MM.1S (cell line): ENCODE data around the gene SAMMSON.

Experiments used
- DNase-seq: peaks from one replicate; pipeline ENCODE4 v3.0.0-alpha.2; 2015
- H2AFZ ChIP-seq: fragments of 300-600 bp; sonication (generic); 2 replicates; pipeline ENCODE4 v1.6.0; 2016; ENCODE audit warnings: antibody characterized with exemption, low read length
- H3F3A ChIP-seq: fragments of 300-600 bp; sonication (generic); 2 replicates; pipeline ENCODE4 v1.6.1; 2016; ENCODE audit warnings: mild to moderate bottlenecking, antibody characterized with exemption, low read length, moderate library complexity, mixed read lengths; ENCODE audit not compliant: insufficient read depth
- H3K27ac ChIP-seq: fragments of 300-600 bp; sonication (generic); 2 replicates; pipeline ENCODE4 v1.5.1; 2016; ENCODE audit warnings: mild to moderate bottlenecking, low read length
- H3K27me3 ChIP-seq: fragments of 300-600 bp; sonication (generic); replicated peaks from 2 replicates; pipeline ENCODE4 v1.6.0; 2016; ENCODE audit warnings: low read length; ENCODE audit not compliant: insufficient read depth
- H3K36me3 ChIP-seq: fragments of 300-600 bp; sonication (generic); replicated peaks from 2 replicates; pipeline ENCODE4 v1.6.1; 2016; ENCODE audit warnings: mild to moderate bottlenecking, low read length, mixed read lengths; ENCODE audit not compliant: insufficient read depth
- H3K4me1 ChIP-seq: fragments of 300-600 bp; sonication (generic); 2 replicates; pipeline ENCODE4 v1.6.1; 2016; ENCODE audit warnings: low read length, mixed read lengths
- H3K4me2 ChIP-seq: fragments of 300-600 bp; sonication (generic); 2 replicates; pipeline ENCODE4 v1.6.0; 2016; ENCODE audit warnings: low read depth, low read length
- H3K4me3 ChIP-seq: fragments of 300-600 bp; sonication (generic); 2 replicates; pipeline ENCODE4 v1.5.1; 2016; ENCODE audit warnings: low read length, mixed read lengths
- H3K79me2 ChIP-seq: fragments of 300-600 bp; sonication (generic); 2 replicates; pipeline ENCODE4 v1.6.1; 2016; ENCODE audit warnings: mixed run types, low read length, mixed read lengths
- H3K9ac ChIP-seq: fragments of 300-600 bp; sonication (generic); 2 replicates; pipeline ENCODE4 v1.6.1; 2016; ENCODE audit warnings: low read length, mixed read lengths
- H3K9me2 ChIP-seq: fragments of 300-600 bp; sonication (generic); replicated peaks from 2 replicates; pipeline ENCODE4 v1.6.1; 2016; ENCODE audit warnings: mild to moderate bottlenecking, low read length, mixed read lengths; ENCODE audit not compliant: insufficient read depth
- H3K9me3 ChIP-seq: fragments of 300-600 bp; sonication (generic); replicated peaks from 2 replicates; pipeline ENCODE4 v1.6.1; 2016; ENCODE audit warnings: mild to moderate bottlenecking, low read length, mixed read lengths; ENCODE audit not compliant: insufficient read depth
- H4K20me1 ChIP-seq: fragments of 300-600 bp; sonication (generic); 2 replicates; pipeline ENCODE4 v1.6.1; 2016; ENCODE audit warnings: mild to moderate bottlenecking, low read length, moderate library complexity, mixed read lengths; ENCODE audit not compliant: insufficient read depth
- EZH2 ChIP-seq: fragments of 300-600 bp; sonication (generic); optimal IDR thresholded peaks from 2 replicates; pipeline ENCODE3; 2017; ENCODE audit warnings: low read depth, mild to moderate bottlenecking, antibody characterized with exemption, low read length, mixed read lengths
- EZH2phosphoT487 ChIP-seq: fragments of 300-600 bp; sonication (generic); IDR thresholded peaks from 2 replicates; pipeline ENCODE4 v1.6.1; 2018; ENCODE audit warnings: antibody characterized with exemption, low read length
- TF ChIP-seq, protein P1 (sequence below): fragments of 300-600 bp; sonication (generic); IDR thresholded peaks from 2 replicates; pipeline ENCODE4 v1.5.1; 2016; ENCODE audit warnings: antibody characterized with exemption, low read length, mixed read lengths

SAMMSON gene

GRCh38 chr3:70049761-70050160 lies 50.2 kb downstream of the SAMMSON start:
- H3F3A ChIP-seq: no peaks in the 10 kb centered on the region
- no peak overlapping the region for H3K4me3 ChIP-seq
- TF ChIP-seq EZH2 (no peak), EZH2phosphoT487 (no peak)
- TF ChIP-seq, protein P1, sequence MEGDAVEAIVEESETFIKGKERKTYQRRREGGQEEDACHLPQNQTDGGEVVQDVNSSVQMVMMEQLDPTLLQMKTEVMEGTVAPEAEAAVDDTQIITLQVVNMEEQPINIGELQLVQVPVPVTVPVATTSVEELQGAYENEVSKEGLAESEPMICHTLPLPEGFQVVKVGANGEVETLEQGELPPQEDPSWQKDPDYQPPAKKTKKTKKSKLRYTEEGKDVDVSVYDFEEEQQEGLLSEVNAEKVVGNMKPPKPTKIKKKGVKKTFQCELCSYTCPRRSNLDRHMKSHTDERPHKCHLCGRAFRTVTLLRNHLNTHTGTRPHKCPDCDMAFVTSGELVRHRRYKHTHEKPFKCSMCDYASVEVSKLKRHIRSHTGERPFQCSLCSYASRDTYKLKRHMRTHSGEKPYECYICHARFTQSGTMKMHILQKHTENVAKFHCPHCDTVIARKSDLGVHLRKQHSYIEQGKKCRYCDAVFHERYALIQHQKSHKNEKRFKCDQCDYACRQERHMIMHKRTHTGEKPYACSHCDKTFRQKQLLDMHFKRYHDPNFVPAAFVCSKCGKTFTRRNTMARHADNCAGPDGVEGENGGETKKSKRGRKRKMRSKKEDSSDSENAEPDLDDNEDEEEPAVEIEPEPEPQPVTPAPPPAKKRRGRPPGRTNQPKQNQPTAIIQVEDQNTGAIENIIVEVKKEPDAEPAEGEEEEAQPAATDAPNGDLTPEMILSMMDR: no peak
- H3K79me2 ChIP-seq: no peaks in the 10 kb centered on the region
- H3K9me3 ChIP-seq: no peaks in the 10 kb centered on the region
- no peaks in the 10 kb centered on the region for H3K4me1 ChIP-seq
- H3K27ac ChIP-seq: no peak overlapping the region
- H4K20me1 ChIP-seq: no peaks in the 10 kb centered on the region
- no peak overlapping the region for H3K4me2 ChIP-seq
- H3K36me3 ChIP-seq: no peaks in the 10 kb centered on the region
- H2AFZ ChIP-seq: no peak overlapping the region
- H3K9ac ChIP-seq: no peak overlapping the region
- no peaks in the 10 kb centered on the region for H3K9me2 ChIP-seq
- no peaks in the 10 kb centered on the region for H3K27me3 ChIP-seq
- DNase-seq: no peak

- no peak for TF ChIP-seq EZH2
- TF ChIP-seq, protein P1: no peak
- no peak for TF ChIP-seq EZH2phosphoT487
- Histone ChIP-seq H3K27ac (no peak overlapping the region), H3K4me1 (no peaks in the 10 kb centered on the region), H3K9ac (no peak overlapping the region), H3K4me3 (no peak overlapping the region), H4K20me1 (no peaks in the 10 kb centered on the region), H3K9me2 (no peaks in the 10 kb centered on the region), H2AFZ (no peak overlapping the region), H3K79me2 (no peaks in the 10 kb centered on the region), H3K9me3 (no peaks in the 10 kb centered on the region), H3K27me3 (no peaks in the 10 kb centered on the region), H3K4me2 (no peak overlapping the region), H3K36me3 (no peaks in the 10 kb centered on the region), H3F3A (no peaks in the 10 kb centered on the region)
- DNase-seq: no peak
These were observed 53.8 kb downstream of the SAMMSON start for GRCh38 chr3:70053293-70053692.

DNA sequence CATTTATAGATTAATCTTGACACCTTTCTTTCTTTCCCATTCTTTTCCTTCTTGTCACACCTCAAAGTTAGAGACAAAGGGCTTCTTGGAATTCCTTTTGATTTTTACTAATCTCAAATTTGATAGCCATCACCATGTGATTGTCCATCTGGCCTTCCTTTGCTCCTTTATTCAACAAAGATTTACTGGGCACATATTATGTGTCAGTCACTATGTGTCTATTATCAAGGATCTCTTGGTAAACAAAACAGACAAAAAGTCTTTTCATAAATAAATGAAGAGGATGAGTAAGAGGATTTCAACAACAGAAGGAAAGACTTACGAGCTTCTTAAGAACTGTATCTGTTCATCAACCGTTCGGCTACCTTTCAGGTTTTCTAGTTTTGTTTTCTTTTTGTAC lies 56.5 kb downstream of the SAMMSON start:
- no peak overlapping the region for H2AFZ ChIP-seq
- H3K79me2 ChIP-seq: no peaks in the 10 kb centered on the region
- H3K9me3 ChIP-seq: no peaks in the 10 kb centered on the region
- DNase-seq: no peak
- TF ChIP-seq EZH2phosphoT487 (no peak), EZH2 (no peak)
- TF ChIP-seq, protein P1: no peak
- H3K9ac ChIP-seq: no peak overlapping the region
- no peaks in the 10 kb centered on the region for H3F3A ChIP-seq
- H3K27ac ChIP-seq: no peak overlapping the region
- H3K9me2 ChIP-seq: no peaks in the 10 kb centered on the region
- no peaks in the 10 kb centered on the region for H4K20me1 ChIP-seq
- no peaks in the 10 kb centered on the region for H3K4me1 ChIP-seq
- H3K27me3 ChIP-seq: no peaks in the 10 kb centered on the region
- no peak overlapping the region for H3K4me2 ChIP-seq
- no peak overlapping the region for H3K4me3 ChIP-seq
- H3K36me3 ChIP-seq: no peaks in the 10 kb centered on the region
